Ovary (tissue), 3 donors: ENCODE measurements around the gene MBD5.

Experiments used
- CTCF ChIP-seq, 3 donors: fragments of 450-650 bp in 2 of 3; fragments of 200-600 bp in 1 of 3; IDR thresholded peaks; one replicate each; pipeline versions ENCODE4 v1.5.1 to v1.8.0; 2016 to 2022; ENCODE audit warnings: antibody characterized with exemption in 3 of 3, mild to moderate bottlenecking in 1 of 3
- EP300 ChIP-seq: sonication (generic); formaldehyde crosslinking; IDR thresholded peaks from one replicate; pipeline ENCODE4 v1.6.1; 2017; ENCODE audit warnings: antibody characterized with exemption
- POLR2A ChIP-seq: fragments of 450-650 bp; IDR thresholded peaks from one replicate; pipeline ENCODE4 v1.6.1; 2017; ENCODE audit warnings: antibody characterized with exemption, mild to moderate bottlenecking, moderate library complexity
- donor health status: DM: no; HTN: no; CAD: no.

GRCh38 chr2:148541792-148542191 lies 520.9 kb downstream of the MBD5 start:
- TF ChIP-seq POLR2A (no peak), CTCF (IDR thresholded peaks at IDR 0.05) (no peak), EP300 (no peak)
